GM21423 (cell line): ENCODE measurements around the gene ZSCAN30.

Experiments used
- ATAC-seq: cut with Tn5 transposase; IDR thresholded peaks from one replicate; pipeline ENCODE4 v1.9.1; 2021; ENCODE audit warnings: mild to moderate bottlenecking, moderate library complexity; ENCODE audit not compliant: unreplicated experiment

The ZSCAN30 gene

DNA sequence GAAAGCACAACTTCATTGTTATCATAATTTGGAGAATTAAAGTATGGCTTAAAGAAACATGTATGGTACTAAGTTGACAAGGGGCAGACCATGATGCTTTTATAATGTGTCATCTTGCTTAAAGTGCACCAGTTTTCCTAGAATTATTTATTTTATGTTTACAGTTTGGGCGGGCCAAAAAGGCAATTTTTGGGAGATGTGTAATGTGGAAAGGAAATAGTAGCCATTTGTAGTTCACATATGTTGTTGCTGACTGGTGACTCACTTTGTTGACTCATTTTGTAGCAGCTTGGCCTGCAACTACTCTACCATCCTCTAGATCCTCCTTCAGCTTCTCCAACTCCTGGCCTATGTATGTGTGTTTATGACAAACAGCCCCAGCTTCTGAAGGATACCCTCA is 7.7 kb downstream of the ZSCAN30 start:
- ATAC-seq: no peak

DNA sequence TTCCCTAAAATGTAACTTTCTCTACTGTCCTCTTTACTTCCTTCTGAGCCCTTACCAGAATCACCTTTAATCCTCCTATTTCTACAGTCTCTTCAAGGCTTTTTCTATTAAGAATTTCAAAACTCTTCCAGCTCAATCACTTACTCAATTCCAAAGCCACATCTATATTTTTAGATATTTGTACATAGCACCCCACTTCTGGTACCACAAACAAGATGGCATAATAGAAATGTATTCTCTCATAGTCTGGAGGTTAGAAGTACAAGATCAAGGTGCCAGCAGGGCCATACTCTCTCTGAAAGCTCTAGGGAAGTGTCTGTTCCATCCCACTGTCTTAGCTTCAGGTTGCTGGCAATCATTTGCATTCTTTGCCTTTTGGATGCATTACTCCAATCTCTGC is 11.1 kb downstream of the ZSCAN30 start:
- ATAC-seq: no peak

DNA sequence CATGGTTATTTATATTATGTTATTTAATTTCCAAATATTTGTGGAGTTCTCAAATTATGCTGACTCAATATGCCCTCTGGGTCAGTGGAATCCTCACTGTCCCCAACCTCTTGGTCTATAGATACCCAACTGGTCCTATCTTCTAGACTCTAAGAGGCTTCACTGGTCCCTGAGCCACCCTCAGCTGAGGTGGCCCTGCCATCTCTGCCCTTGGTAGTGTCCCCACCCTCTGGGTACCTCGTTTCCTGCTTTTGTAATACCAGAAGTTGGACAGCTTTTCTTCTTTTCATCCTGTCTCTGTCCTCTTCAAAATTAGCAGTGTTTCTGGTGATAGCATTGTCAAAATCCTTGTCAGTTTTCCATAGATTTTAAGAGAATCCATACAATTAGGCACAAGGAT is 11.9 kb downstream of the ZSCAN30 start:
- no peak for ATAC-seq

DNA sequence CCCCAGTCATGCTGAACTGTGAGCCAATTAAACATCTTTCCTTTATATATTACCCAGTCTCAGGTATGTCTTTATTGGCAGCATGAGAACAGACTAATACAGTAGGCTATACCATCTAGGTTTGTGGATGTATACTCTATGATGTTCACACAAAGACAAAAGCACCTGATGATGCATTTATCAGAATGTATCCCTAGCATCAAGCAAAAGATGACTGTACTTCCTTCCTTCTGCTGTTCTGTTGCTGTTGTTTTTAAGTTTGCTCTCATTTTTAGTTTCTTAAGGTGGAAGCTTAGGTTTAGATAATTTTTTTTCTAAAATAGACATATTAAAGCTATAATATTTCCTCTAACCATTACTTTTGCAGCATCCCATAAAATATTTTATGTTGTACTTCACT is 12.4 kb downstream of the ZSCAN30 start:
- ATAC-seq: no peak

DNA sequence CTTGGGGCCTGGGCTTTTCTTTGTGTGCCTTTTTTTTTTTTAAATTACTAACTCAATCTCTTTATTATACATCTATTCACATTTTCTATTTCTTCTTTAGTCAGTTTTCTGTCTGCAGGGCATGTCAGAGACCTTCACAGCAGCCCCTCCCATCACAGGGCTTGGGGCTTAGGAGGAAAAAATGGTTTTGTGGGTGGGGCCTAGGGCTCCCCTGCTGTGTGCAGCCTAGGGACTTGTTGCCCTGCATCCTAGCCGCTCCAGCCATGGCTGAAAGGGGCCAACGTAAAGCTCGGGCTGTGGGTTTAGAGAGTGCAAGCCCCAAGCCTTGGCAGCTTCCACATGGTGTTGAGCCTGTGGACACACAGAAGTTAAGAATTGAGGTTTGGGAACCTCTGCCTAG is 13.8 kb downstream of the ZSCAN30 start:
- no peak for ATAC-seq

DNA sequence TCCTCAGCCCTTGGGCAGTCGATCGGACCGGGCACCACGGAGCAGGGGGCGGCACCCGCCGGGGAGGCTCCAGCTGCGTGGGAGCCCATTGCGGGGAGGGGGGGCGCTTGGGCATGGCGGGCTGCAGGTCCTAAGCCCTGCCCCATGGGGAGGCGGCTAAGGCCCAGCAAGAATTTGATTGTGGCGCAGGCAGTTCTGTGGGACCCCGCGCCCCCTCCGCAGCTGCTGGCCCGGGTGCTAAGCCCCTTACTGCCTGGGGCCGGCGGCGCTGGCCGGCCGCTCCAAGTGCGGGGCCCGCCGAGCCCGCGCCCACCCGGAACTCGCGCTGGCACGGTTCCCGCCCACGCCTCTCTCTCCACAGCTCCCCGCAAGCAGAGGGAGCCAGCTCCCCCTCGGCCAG is 18.4 kb downstream of the ZSCAN30 start:
- ATAC-seq: no peak

DNA sequence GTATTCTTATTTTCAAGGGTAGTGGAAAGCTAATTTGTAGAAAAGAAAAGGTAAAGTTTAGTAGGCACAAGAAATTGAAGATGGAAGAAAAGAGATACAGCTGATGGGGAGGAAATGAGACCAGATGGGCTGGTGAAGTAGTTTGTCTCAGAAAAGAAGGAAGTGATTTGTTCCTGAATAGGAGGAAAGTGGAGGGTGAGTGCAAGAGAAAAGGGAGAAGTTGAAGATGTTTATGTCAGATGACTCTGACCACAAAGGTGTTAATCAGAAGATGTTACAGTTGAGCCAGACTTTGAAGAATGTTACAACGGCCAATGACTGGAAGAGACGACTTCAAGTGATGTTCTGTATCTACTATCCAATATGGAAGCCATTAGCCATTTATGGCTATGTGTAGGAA is 21.2 kb downstream of the ZSCAN30 start:
- ATAC-seq: no peak

DNA sequence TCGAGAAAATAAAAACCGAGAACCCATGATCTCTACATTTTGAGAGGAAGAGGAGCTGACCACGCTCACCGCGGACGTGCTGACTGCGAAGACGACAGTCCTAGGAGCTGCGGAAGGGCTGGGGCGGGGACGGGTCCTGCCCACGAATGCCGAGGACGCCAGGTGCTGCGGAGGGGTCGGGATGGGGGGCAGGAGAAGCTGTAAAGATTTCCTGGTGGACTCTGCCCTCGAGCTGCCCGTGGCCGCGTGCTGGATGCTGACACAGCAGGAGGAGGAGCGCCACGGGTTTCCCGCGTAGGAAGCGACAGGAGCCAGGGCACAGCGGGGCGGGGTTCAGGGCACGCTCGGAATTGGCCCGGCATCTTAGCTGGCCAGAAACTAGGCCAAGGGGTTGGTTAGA is 22.2 kb downstream of the ZSCAN30 start:
- no peak for ATAC-seq

DNA sequence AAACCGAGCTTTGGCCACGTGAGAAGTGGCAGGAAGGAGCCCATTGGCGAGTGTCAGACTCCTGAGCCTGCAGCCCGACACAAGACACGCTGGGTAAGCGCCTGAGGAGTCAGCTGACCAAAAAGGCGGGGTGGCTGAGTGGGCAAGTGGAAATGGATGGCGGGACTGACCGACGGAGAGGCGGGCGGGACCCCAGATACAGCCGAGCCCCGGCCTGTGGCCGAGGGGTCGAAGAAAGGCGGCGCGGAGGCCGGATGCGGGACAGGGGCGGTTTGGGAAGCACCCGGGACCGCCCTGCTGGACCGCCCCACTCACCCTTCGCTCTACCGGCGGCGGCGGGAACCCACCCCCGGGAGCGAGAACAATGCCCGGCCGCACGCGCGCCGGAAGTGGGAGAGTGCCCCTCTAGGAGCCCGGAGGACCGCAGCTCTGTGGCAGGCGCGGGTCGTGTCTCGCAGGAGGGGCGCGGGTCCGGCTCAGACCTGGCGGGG is 22.8 kb downstream of the ZSCAN30 start:
- ATAC-seq: peak; percentile 77

DNA sequence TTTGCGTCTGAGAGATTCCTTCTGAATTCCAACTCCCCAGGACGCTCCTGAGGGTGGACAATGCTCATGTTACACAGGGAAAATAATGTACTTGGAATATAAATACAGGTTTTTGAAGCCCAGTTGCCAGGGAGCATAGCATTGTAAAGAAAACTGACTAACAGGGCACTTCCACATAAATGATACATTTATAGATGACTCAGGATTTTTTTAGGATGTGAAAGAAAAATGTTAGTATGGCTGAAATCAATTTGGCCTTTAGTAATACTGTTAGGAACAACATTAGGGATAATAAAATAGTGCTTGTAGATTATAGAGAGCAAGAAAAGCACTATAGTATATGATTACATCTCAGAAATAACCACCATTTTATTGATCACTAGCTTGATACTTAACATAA is 25.6 kb downstream of the ZSCAN30 start:
- no peak for ATAC-seq

DNA sequence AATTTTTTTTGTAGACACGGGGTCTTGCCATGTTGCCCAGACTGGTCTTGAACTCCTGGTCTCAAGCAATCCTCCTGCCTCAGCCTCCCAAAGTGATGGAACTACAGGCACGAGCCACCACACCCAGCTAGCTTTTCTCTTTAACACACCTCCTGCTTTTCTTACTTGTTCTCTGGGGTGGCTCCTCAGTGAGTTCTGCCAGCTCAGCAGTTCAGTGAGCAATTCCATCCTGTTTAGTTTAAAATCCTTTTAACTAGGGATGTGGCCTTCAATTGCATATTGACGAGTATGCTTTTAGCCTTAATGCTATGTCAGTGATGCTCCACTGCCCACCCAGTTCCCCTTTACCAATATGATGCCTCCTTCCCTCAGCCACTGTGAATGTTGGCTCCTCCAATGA is 33.1 kb downstream of the ZSCAN30 start:
- no peak for ATAC-seq

DNA sequence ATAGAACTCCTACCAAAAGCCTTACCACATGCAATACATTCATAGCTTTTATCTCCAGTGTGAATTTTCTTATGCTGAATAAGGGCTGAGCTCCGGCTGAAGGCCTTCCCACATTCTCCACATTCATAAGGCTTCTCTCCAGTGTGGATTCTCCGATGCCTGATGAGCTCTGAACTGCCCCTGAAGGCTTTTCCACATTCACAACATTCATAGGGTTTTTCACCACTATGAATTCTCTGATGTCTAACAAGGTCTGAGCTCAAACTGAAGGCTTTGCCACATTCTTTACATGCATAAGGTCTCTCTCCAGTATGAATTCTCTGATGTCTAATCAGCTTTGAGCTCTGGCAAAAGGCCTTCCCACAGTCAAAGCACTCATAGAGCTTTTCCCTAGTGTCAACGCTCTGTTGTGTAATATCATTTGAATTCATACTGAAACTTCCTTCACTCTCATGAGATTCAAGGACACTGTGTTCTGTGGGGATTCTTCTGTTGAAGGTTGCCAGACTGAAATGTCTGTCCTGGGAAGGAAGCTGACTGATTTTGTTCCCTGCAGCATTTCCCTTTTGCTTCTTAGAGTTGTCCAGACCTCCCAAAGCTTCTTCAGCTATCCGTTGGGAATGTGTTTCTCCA is 36.3 kb downstream of the ZSCAN30 start:
- no peak for ATAC-seq

DNA sequence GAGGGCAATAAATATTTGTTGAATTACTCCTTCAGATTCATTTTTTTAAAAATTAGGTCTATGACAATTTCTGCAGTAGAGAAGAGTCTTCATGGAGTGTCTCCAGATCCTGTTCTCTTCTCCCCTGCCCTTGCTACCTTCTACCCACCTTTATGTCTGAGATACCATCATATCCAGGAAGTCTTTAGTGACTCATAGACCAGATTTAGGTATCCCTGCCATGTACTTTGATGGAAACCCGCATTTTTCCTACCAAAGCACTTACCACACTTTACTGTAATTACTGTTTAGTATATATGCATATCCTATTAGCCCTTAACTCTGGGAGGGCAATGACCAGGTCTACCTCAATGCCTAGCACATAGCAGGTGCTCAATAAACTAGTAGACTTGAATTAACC is 37.6 kb downstream of the ZSCAN30 start:
- ATAC-seq: no peak

DNA sequence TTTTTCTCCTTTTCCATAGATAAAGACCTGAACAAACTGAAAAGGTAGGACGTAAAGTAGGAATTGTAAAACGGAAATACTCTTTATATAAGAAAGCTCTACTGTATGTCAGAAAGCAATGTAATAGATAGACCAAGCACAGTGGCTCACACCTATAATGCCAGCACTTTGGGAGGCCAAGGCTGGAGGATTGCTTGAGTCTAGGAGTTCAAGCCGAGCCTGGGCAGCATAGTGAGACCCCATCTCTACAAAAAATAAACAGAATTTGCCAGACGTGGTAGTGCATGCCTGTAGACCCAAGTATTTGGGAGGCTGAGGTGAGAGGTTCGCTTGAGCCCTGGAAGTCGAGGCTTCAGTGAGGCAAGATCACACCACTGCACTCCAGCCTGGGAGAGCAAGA is 41.6 kb downstream of the ZSCAN30 start:
- ATAC-seq: no peak

DNA sequence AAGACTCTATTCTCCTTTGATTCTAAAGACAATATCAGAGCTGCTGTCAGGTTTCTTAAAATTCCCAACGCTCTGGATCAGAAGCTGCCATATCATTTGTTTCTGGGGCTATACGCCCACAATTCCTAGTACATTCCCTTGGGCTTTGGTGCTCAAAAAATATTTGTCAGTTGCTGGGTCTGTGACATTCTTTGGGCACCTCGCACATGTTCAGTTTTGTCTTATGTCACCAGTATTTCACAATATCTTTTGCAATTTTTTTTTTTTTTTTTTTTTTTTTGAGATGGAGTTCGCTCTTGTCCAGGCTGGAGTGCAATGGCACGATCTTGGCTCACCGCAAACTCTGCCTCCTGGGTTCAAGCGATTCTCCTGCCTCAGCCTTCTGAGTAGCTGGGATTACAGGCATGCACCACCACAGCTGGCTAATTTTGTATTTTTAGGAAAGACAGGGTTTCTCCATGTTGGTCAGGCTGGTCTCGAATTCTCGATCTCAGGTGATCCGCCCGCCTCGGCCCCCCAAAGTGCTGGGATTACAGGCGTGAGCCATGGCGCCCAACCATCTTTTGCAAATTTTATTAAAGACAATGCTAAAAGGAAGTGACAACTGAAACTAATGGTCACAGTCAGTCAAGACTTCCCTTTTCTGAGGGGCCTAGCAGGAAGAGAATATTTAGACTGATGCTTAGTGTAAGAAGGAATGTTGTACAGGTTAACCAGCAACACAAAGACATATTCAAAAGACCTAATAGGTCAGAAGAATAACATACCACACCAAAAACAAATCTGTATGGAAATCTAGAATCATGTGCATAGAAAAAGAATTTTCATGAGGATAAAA is 42.4 kb downstream of the ZSCAN30 start:
- no peak for ATAC-seq

DNA sequence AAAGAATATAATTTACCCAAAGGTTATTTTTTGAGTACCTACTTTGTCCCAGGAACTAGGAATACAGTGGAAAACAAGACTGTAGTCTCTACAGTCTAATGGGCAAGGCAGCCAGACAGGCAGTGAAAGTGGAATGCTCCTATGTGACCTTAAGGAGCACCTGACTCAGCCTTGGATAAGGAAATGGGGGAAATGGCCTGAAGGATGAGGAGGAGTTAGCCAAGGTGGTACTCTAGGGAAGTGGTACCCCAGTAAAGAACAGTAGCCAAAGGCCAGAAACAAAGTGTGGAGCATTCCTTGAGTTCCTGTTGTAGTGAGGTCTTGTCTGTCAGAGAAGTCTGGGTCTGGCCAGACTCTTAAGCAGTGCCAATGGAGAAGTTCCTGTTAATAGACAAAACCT is 43.2 kb downstream of the ZSCAN30 start:
- ATAC-seq: no peak

DNA sequence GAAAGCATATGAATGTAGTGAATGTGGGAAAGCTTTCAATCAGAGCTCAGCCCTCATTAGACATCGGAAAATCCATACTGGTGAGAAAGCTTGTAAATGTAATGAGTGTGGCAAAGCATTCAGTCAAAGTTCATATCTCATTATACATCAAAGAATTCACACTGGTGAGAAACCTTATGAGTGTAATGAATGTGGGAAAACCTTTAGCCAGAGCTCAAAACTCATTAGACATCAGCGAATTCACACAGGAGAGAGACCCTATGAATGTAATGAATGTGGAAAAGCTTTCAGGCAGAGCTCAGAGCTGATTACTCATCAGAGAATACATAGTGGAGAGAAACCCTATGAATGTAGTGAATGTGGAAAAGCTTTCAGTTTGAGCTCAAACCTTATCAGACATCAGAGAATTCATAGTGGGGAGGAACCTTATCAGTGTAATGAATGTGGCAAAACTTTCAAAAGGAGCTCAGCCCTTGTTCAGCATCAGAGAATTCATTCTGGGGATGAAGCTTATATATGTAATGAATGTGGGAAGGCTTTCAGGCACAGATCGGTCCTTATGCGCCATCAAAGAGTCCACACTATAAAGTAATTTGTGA is 44.2 kb downstream of the ZSCAN30 start:
- ATAC-seq: no peak

DNA sequence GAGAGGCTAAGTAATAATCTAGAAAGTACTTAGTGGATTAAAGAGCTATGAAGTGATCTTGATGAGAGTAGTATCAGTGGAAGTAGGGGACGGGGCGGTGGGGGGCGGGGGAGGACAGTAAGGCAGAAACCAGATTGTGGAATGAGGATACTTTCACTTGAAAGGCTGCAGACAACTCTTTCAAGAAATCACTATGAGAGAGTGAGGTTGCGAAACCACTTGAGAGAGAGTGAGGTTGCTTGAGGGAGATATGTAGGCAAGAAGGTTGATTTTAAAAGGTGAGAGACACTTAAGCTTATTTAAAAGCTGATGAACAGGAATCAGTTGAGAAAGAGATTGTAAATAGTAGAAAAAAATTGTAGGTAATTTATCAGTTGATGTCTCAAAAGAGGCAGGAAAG is 45.4 kb downstream of the ZSCAN30 start:
- no peak for ATAC-seq

DNA sequence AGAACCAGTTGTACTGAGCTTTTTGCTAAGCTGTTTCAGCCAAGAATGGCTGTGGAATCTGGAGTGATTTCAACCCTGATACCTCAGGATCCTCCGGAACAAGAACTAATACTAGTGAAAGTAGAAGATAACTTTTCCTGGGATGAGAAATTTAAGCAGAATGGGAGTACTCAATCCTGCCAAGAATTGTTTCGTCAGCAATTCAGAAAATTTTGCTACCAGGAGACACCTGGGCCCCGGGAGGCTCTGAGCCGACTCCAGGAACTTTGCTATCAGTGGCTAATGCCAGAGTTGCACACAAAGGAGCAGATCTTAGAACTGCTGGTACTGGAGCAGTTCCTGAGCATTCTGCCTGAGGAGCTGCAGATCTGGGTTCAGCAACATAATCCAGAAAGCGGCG is 47.6 kb downstream of the ZSCAN30 start:
- no peak for ATAC-seq

DNA sequence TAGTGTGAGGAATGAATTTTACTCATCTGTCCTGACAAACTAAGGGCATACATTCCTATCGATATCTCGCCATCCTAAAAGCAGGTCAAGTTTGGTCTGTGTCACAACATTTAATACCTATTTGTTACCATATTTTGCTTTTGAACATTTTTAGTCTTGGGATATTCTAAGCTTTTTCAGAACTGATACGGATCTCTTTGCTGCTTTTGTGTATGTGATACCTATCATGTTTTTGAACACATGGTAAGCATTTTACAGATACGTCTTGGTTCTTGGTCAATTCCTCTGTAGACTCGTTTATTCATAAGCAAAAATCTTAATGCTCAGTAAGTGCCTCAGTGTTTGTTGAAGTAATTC is 48.6 kb downstream of the ZSCAN30 start:
- ATAC-seq: no peak

DNA sequence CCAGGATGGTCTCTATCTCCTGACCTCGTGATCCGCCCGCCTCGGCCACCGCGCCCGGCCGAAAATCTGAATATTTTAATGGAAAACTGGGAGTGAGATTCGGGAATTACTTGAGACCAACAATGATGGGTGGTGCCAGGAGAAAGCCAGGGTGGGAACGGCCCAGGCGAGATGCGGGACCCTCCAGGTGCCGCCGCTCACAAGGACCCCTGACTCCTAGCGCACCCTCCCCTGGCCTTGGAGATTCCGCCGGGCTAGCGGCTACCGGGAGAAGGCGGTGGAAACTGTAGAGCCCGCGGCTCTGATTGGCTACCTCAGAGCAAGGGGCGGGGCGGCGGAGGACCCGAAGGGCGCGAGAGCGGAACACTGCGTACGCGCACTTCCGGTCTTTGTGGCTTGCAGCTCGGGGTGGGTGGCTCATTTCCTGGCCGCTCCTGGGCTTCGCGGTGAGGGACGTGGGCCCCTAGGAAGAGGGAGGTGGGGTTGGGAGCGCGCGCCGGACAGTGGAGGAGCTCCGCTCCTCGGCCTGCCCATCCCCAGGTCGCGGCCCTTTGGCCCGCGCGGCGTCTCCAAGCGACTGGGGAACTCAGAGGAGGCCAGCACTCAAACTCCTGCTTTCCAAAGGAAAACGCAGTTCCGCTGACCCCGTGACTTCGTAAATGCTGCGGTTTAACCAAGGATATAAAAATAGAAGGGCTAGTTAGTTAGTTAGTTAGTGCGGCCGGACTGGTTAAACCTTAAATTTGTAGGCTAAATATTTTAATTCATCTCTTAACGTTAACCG is 49.2 kb downstream of the ZSCAN30 start, which contains the start of gene ZNF397:
Gene ZNF397, plus strand, starts transcription at position 371 of the 784 bp plus-strand sequence. CDS start 1,437 bp downstream, outside the sequence.
- ATAC-seq: peak; percentile 100
